A549 (cell line): ENCODE data around the gene SYT1.

Experiments used
- CBX2 ChIP-seq: fragments of 200-600 bp; sonication (generic); IDR thresholded peaks from 2 replicates; pipeline ENCODE4 v1.6.1; 2016; ENCODE audit warnings: low read depth, mild to moderate bottlenecking, borderline replicate concordance
- CHD2 ChIP-seq: fragments of 150-350 bp; IDR thresholded peaks from 2 replicates; pipeline ENCODE4 v1.6.1; 2014; ENCODE audit warnings: low read length; ENCODE audit not compliant: partially characterized antibody
- EP300 ChIP-seq, 2 experiments: fragments of >200 bp; sonication (Bioruptor Twin); formaldehyde crosslinking; IDR thresholded peaks; 2 replicates in 1 of 2; 3 replicates in 1 of 2; pipeline ENCODE4 v1.6.1; 2016 to 2017
- MAFK ChIP-seq: fragments of 450-650 bp; IDR thresholded peaks from 2 replicates; pipeline ENCODE4 v1.6.1; 2014; ENCODE audit not compliant: partially characterized antibody
- RARB ChIP-seq: fragments of 250-450 bp; sonication (Bioruptor Pico); IDR thresholded peaks from 2 replicates; pipeline ENCODE4 v1.8.0; 2021; ENCODE audit warnings: mild to moderate bottlenecking, moderate library complexity
- REST ChIP-seq: fragments of 200-600 bp; sonication (generic); IDR thresholded peaks from 2 replicates; pipeline ENCODE4 v1.6.1; 2016; ENCODE audit warnings: antibody characterized with exemption, mild to moderate bottlenecking, moderate library complexity
- SMC3 ChIP-seq: fragments of >200 bp; sonication (Bioruptor Twin); formaldehyde crosslinking; IDR thresholded peaks from 3 replicates; pipeline ENCODE4 v1.6.1; 2018; ENCODE audit warnings: inconsistent platforms
- TF ChIP-seq, protein P1 (sequence below): fragments of >200 bp; sonication (Bioruptor Twin); formaldehyde crosslinking; IDR thresholded peaks from 3 replicates; pipeline ENCODE4 v1.5.1; 2016

DNA sequence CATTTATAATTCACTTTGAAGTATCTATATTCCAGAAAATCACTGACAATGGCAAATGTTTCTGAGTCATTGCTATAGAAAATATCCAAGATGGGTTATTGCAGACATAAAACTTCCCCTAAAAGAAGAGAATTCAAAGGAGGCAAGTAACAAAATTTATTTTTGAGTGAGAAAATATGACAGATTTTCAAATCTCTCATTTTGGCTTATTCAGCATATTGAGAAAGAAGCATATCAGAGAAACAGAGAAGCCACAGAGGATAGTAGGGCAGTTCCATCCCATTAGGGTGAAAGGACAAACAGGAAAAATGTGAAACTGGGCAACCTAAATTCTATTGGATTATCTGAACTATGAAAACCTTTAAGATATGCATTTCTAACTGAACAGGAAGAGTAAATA, 85.0 kb downstream of the SYT1 start:
- TF ChIP-seq, protein P1, sequence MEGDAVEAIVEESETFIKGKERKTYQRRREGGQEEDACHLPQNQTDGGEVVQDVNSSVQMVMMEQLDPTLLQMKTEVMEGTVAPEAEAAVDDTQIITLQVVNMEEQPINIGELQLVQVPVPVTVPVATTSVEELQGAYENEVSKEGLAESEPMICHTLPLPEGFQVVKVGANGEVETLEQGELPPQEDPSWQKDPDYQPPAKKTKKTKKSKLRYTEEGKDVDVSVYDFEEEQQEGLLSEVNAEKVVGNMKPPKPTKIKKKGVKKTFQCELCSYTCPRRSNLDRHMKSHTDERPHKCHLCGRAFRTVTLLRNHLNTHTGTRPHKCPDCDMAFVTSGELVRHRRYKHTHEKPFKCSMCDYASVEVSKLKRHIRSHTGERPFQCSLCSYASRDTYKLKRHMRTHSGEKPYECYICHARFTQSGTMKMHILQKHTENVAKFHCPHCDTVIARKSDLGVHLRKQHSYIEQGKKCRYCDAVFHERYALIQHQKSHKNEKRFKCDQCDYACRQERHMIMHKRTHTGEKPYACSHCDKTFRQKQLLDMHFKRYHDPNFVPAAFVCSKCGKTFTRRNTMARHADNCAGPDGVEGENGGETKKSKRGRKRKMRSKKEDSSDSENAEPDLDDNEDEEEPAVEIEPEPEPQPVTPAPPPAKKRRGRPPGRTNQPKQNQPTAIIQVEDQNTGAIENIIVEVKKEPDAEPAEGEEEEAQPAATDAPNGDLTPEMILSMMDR: no peak
- TF ChIP-seq MAFK: peak; percentile 61
- no peak for TF ChIP-seq CHD2
- TF ChIP-seq REST: no peak
- no peak for TF ChIP-seq EP300 (IDR thresholded peaks at IDR 0.05)
- TF ChIP-seq CBX2: no peak
- no peak for TF ChIP-seq RARB (CRISPR knock-in tag)
- no peak for TF ChIP-seq SMC3
